ENCODE measurements around the gene TAOK3. TPM values are rescaled to one million over a fixed set of nuclear protein-coding genes. Genes with fewer than 3 reads are reported as not detected.

The TAOK3 gene
- total and polyA plus RNA-seq, 9 of the 15 experiments (the other 6 are each of a cell fraction or from before 2014, with no cell fraction given) = 24.3 to 83.5 (median 47.1) TPM

DNA sequence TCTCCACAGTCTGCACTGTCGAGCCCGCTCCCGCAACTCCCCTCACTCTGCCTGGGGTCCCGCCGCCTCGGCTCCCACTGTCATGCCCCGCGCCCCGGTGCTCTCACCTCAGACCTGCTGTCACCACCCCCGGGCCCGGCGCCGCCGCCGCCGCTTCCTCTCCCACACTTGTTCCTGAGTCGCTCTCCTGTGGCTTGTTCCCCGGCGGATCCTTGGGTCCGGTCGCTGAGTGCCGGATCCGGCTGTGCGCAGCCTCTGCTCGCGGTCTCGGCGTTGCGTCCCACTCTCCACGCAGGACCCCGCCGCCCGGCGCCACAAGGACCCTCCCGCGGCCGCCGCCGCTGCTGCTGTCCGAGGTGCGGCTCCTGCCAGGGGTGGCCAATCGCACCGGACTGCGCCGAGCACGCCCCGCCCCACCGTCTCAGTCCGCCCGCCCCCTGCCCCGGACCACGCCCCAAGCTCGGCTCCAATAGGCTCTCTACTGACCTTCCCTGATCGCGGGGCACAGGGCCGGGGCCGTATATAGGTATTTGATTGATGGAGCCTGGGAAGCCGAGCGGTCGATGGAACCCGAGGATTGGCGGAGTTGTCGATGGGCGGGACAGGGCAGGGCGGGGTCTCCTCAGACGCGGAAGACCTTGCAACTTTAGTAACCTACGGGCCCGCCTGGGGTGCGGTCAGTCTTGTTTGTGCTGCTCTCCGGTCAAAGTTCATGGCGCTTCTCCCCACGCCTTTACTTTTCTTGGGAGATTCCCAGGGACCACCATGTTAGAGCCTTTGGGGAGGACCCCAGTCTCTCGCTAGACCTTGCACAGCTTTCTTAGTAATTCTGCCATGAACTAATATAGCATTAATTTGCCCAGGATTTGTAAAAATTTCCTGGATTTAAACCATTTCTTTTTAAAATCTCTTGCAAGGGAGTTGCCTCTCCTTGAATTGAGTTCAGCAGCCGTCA is at the start of gene TAOK3 (continued):
- TF ChIP-seq, protein P1, sequence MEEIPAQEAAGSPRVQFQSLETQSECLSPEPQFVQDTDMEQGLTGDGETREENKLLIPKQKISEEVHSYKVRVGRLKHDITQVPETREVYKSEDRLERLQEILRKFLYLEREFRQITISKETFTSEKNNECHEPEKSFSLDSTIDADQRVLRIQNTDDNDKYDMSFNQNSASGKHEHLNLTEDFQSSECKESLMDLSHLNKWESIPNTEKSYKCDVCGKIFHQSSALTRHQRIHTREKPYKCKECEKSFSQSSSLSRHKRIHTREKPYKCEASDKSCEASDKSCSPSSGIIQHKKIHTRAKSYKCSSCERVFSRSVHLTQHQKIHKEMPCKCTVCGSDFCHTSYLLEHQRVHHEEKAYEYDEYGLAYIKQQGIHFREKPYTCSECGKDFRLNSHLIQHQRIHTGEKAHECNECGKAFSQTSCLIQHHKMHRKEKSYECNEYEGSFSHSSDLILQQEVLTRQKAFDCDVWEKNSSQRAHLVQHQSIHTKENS (CRISPR knock-in tag; IDR thresholded peaks at IDR 0.05) = no peak
- no peak for TF ChIP-seq IRF9 (tag; IDR thresholded peaks at IDR 0.05)
- TF ChIP-seq GABPB2 (CRISPR knock-in tag; conservative IDR thresholded peaks at IDR 0.05) = no peak
- TF ChIP-seq TAF9B (IDR thresholded peaks at IDR 0.05; ENCODE audit: partially characterized antibody) = peak; percentile 81
- no peak for TF ChIP-seq NCOA2 (IDR thresholded peaks at IDR 0.05; ENCODE audit: partially characterized antibody in 2 of 2)
- no peak for TF ChIP-seq FOXP4 (CRISPR knock-in tag; IDR thresholded peaks at IDR 0.05; ENCODE audit: borderline replicate concordance)
- no peak for TF ChIP-seq ZNF277 (CRISPR knock-in tag; IDR thresholded peaks at IDR 0.05; ENCODE audit: borderline replicate concordance)
- TF ChIP-seq ESRRA (IDR thresholded peaks at IDR 0.05; ENCODE audit: borderline replicate concordance, low read depth) = peak; percentile 41; the same call in 1 of the 2 replicates
- no peak for TF ChIP-seq PTRF (tag; IDR thresholded peaks at IDR 0.05)
- no peak for TF ChIP-seq E4F1 (CRISPR knock-in tag; IDR thresholded peaks at IDR 0.05; ENCODE audit: borderline replicate concordance)
- TF ChIP-seq CCAR2 (IDR thresholded peaks at IDR 0.05; ENCODE audit: low read depth, low read length) = no peak
- no peak for TF ChIP-seq ZNF146 (CRISPR knock-in tag; IDR thresholded peaks at IDR 0.05; ENCODE audit: unreplicated experiment)
- TF ChIP-seq, protein P2, sequence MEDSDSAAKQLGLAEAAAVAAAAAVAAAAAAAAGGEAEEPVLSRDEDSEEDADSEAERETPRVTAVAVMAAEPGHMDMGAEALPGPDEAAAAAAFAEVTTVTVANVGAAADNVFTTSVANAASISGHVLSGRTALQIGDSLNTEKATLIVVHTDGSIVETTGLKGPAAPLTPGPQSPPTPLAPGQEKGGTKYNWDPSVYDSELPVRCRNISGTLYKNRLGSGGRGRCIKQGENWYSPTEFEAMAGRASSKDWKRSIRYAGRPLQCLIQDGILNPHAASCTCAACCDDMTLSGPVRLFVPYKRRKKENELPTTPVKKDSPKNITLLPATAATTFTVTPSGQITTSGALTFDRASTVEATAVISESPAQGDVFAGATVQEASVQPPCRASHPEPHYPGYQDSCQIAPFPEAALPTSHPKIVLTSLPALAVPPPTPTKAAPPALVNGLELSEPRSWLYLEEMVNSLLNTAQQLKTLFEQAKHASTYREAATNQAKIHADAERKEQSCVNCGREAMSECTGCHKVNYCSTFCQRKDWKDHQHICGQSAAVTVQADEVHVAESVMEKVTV (CRISPR knock-in tag; IDR thresholded peaks at IDR 0.05) = no peak
- no peak for TF ChIP-seq ZNF311 (CRISPR knock-in tag; IDR thresholded peaks at IDR 0.05)
- TF ChIP-seq HLTF (IDR thresholded peaks at IDR 0.05) = no peak
- TF ChIP-seq ZNF589 (CRISPR knock-in tag; IDR thresholded peaks at IDR 0.05; ENCODE audit: low read depth) = peak; percentile 55; the same call in 1 of the 2 replicates

All from K562 (cell line).